HEK293 (cell line): Measurements from ENCODE around the gene SLC25A44.

Experiments used
- CTCF ChIP-seq: fragments of 450-650 bp; formaldehyde crosslinking; IDR thresholded peaks from 2 replicates; pipeline ENCODE4 v1.5.1; 2016; ENCODE audit warnings: missing biosample characterization, missing genetic modification characterization
- HOXA7 ChIP-seq: sonication (generic); formaldehyde crosslinking; IDR thresholded peaks from 2 replicates; pipeline ENCODE4 v1.8.1; 2022; ENCODE audit warnings: missing genetic modification reagents, borderline replicate concordance

GRCh38 chr1:156165083-156165482 is 28.8 kb upstream of the SLC25A44 start:
- TF ChIP-seq HOXA7 (CRISPR knock-in tag), result no peak
- no peak for TF ChIP-seq CTCF
